ENCODE measurements around the gene TRIO.
A peak's percentile ranks its signal among the peaks of the same experiment; 100 is the strongest.

The TRIO gene

GRCh38 chr5:14395411-14395810 is 252.3 kb downstream of the TRIO start:
- no peak for DNase-seq (ENCODE audit: low spot score)

- DNase-seq (ENCODE audit: low spot score) = no peak
Observed at GRCh38 chr5:14396066-14396465, 252.9 kb downstream of the TRIO start.

GRCh38 chr5:14396737-14397136 is 253.6 kb downstream of the TRIO start:
- no peak for DNase-seq (ENCODE audit: low spot score)

- DNase-seq (ENCODE audit: low spot score) = no peak
Observed at GRCh38 chr5:14397717-14398116, 254.6 kb downstream of the TRIO start.

- no peak for DNase-seq (ENCODE audit: low spot score)
Observed at GRCh38 chr5:14399054-14399692, 256.0 kb downstream of the TRIO start.

- DNase-seq (ENCODE audit: low spot score) = no peak
Observed at GRCh38 chr5:14400085-14400484, 256.9 kb downstream of the TRIO start.

- no peak for DNase-seq (ENCODE audit: low spot score)
Observed at GRCh38 chr5:14400611-14401010, 257.5 kb downstream of the TRIO start.

GRCh38 chr5:14401639-14402038 is 258.5 kb downstream of the TRIO start:
- no peak for DNase-seq (ENCODE audit: low spot score)

GRCh38 chr5:14402424-14402823 is 259.3 kb downstream of the TRIO start:
- DNase-seq (ENCODE audit: low spot score) = no peak

GRCh38 chr5:14404780-14405179 is 261.6 kb downstream of the TRIO start:
- no peak for DNase-seq (ENCODE audit: low spot score)

- DNase-seq (ENCODE audit: low spot score) = peak; percentile 44
Observed at GRCh38 chr5:14405267-14405666, 262.1 kb downstream of the TRIO start.

- DNase-seq (ENCODE audit: low spot score) = no peak
Observed at GRCh38 chr5:14405706-14406553, 262.8 kb downstream of the TRIO start.

- DNase-seq (ENCODE audit: low spot score) = no peak
Observed at GRCh38 chr5:14406554-14406849, 263.4 kb downstream of the TRIO start.

GRCh38 chr5:14407051-14407450 is 263.9 kb downstream of the TRIO start:
- DNase-seq (ENCODE audit: low spot score) = no peak

- no peak for DNase-seq (ENCODE audit: low spot score)
Observed at GRCh38 chr5:14407746-14408175, 264.6 kb downstream of the TRIO start.

- no peak for DNase-seq (ENCODE audit: low spot score)
Observed at GRCh38 chr5:14408969-14409586, 265.9 kb downstream of the TRIO start.

- no peak for DNase-seq (ENCODE audit: low spot score)
Observed at GRCh38 chr5:14410068-14410393, 266.9 kb downstream of the TRIO start.

GRCh38 chr5:14410394-14411201 is 267.5 kb downstream of the TRIO start:
- DNase-seq (ENCODE audit: low spot score) = no peak

- DNase-seq (ENCODE audit: low spot score) = no peak
Observed at GRCh38 chr5:14411216-14411615, 268.1 kb downstream of the TRIO start.

- no peak for DNase-seq (ENCODE audit: low spot score)
Observed at GRCh38 chr5:14413331-14413750, 270.2 kb downstream of the TRIO start.

- DNase-seq (ENCODE audit: low spot score) = no peak
Observed at GRCh38 chr5:14414007-14414406, 270.9 kb downstream of the TRIO start.

- DNase-seq (ENCODE audit: low spot score) = no peak
Observed at GRCh38 chr5:14414656-14415023, 271.5 kb downstream of the TRIO start.

Data from iPS-NIHi11 (cell line).